Karpas-422 (cell line): ENCODE data around the gene MED13. TPM values are rescaled to one million over a fixed set of nuclear protein-coding genes. Genes with fewer than 3 reads are reported as not detected.

Source experiments
- DNase-seq: peaks from one replicate; pipeline ENCODE4 v3.0.0-alpha.2; 2015
- H2AFZ ChIP-seq: fragments of 200-600 bp; sonication (generic); 2 replicates; pipeline ENCODE4 v1.6.1; 2014; ENCODE audit warnings: antibody characterized with exemption, low read length, mixed read lengths
- H3K27ac ChIP-seq: fragments of 200-600 bp; sonication (generic); 2 replicates; pipeline ENCODE4 v1.5.1; 2014; ENCODE audit warnings: mild to moderate bottlenecking, low read length, moderate library complexity
- H3K27me3 ChIP-seq: fragments of 200-600 bp; sonication (generic); 2 replicates; pipeline ENCODE4 v1.6.1; 2014; ENCODE audit warnings: low read length, mixed read lengths
- H3K36me3 ChIP-seq: fragments of 200-600 bp; sonication (generic); 2 replicates; pipeline ENCODE4 v1.6.1; 2014; ENCODE audit warnings: low read length, mixed read lengths; ENCODE audit not compliant: insufficient read depth
- H3K4me1 ChIP-seq: fragments of 200-600 bp; sonication (generic); 2 replicates; pipeline ENCODE4 v1.6.1; 2014; ENCODE audit warnings: mild to moderate bottlenecking, low read length, mixed read lengths
- H3K4me2 ChIP-seq: fragments of 200-600 bp; sonication (generic); 2 replicates; pipeline ENCODE4 v1.6.1; 2014; ENCODE audit warnings: low read length, low read depth, mild to moderate bottlenecking; ENCODE audit not compliant: poor library complexity, severe bottlenecking
- H3K4me3 ChIP-seq: fragments of 200-600 bp; sonication (generic); 2 replicates; pipeline ENCODE4 v1.5.1; 2014; ENCODE audit warnings: mild to moderate bottlenecking, antibody characterized with exemption, low read length, mixed read lengths
- H3K79me2 ChIP-seq: fragments of 200-600 bp; sonication (generic); 2 replicates; pipeline ENCODE4 v1.6.1; 2014; ENCODE audit warnings: mild to moderate bottlenecking, low read length, mixed read lengths
- H3K9ac ChIP-seq: fragments of 200-600 bp; sonication (generic); 2 replicates; pipeline ENCODE4 v1.6.0; 2014; ENCODE audit warnings: low read length
- H3K9me2 ChIP-seq: fragments of 200-600 bp; sonication (generic), shearing (Covaris generic); replicated peaks from 2 replicates; pipeline ENCODE4 v1.6.0; 2014; ENCODE audit warnings: mild to moderate bottlenecking, low read length, moderate library complexity; ENCODE audit not compliant: insufficient read depth
- H3K9me3 ChIP-seq: fragments of 300-700, 200-600 bp; sonication (generic); 2 replicates; pipeline ENCODE4 v1.6.1; 2014; ENCODE audit warnings: low read length, mixed read lengths
- H4K20me1 ChIP-seq: fragments of 200-600 bp; sonication (generic); 2 replicates; pipeline ENCODE4 v1.6.1; 2014; ENCODE audit warnings: mild to moderate bottlenecking, antibody characterized with exemption, low read length, low read depth; ENCODE audit not compliant: insufficient read depth
- total RNA-seq: library from RNA; depleted of rRNA; stranded (reverse); fragments of >200 nt; shearing (Covaris generic); gene quantifications from 2 replicates; pipeline ENCODE4 v1.2.3, GENCODE V29; 2014; ENCODE audit warnings: low replicate concordance

The MED13 gene
- total RNA-seq, 1 experiment from 2014 or later = 90.3 TPM

GRCh38 chr17:62067165-62068145 is 2.4 kb upstream of the MED13 start:
- no peak for DNase-seq
- Histone ChIP-seq H3K79me2 (peaks cover 30% of the 10 kb centered on the region), H3K9ac (no peak overlapping the region), H3K9me2 (no peaks in the 10 kb centered on the region), H3K27ac (no peak overlapping the region), H3K4me3 (no peak overlapping the region), H3K4me2 (no peak overlapping the region), H3K9me3 (no peaks in the 10 kb centered on the region), H4K20me1 (peaks cover 24% of the 10 kb centered on the region), H3K4me1 (peaks cover 23% of the 10 kb centered on the region), H3K36me3 (peaks cover 7% of the 10 kb centered on the region), H3K27me3 (no peaks in the 10 kb centered on the region), H2AFZ (no peak overlapping the region)

- H3K79me2 ChIP-seq = peaks cover 47% of the 10 kb centered on the region
- DNase-seq = peak; percentile 99
Observed at GRCh38 chr17:62065611-62066468, 762 bp upstream of the MED13 start.

GRCh38 chr17:62064029-62064790 is 868 bp downstream of the MED13 start:
- H3K4me3 ChIP-seq = peak overlapping the region; percentile 79
- DNase-seq = peak; percentile 54
- peaks cover 33% of the 10 kb centered on the region for H4K20me1 ChIP-seq
- H3K9me3 ChIP-seq = no peaks in the 10 kb centered on the region
- H2AFZ ChIP-seq = no peak overlapping the region
- H3K9ac ChIP-seq = peak overlapping the region; percentile 68
- peak overlapping the region; percentile 54 for H3K27ac ChIP-seq
- H3K27me3 ChIP-seq = no peaks in the 10 kb centered on the region
- peak overlapping the region; percentile 89 for H3K4me2 ChIP-seq
- H3K36me3 ChIP-seq = peaks cover 22% of the 10 kb centered on the region
- H3K4me1 ChIP-seq = peaks cover 39% of the 10 kb centered on the region
- no peaks in the 10 kb centered on the region for H3K9me2 ChIP-seq
- peaks cover 63% of the 10 kb centered on the region for H3K79me2 ChIP-seq

More at GRCh38 chr17:62065611-62066468, 762 bp upstream of the MED13 start:
- H3K36me3 ChIP-seq = peaks cover 21% of the 10 kb centered on the region
- peaks cover 33% of the 10 kb centered on the region for H4K20me1 ChIP-seq
- H2AFZ ChIP-seq = peak overlapping the region; percentile 85
- H3K27me3 ChIP-seq = no peaks in the 10 kb centered on the region
- H3K4me1 ChIP-seq = peaks cover 33% of the 10 kb centered on the region
- peak overlapping the region; percentile 95 for H3K4me3 ChIP-seq
- H3K9me2 ChIP-seq = no peaks in the 10 kb centered on the region
- peak overlapping the region; percentile 83 for H3K27ac ChIP-seq
- peak overlapping the region; percentile 98 for H3K9ac ChIP-seq
- no peaks in the 10 kb centered on the region for H3K9me3 ChIP-seq
- peak overlapping the region; percentile 76 for H3K4me2 ChIP-seq

- H3K9ac ChIP-seq = peak overlapping the region; percentile 68
- peak overlapping the region; percentile 54 for H3K27ac ChIP-seq
- H2AFZ ChIP-seq = no peak overlapping the region
- peak overlapping the region; percentile 89 for H3K4me2 ChIP-seq
- H3K4me3 ChIP-seq = peak overlapping the region; percentile 79
- no peaks in the 10 kb centered on the region for H3K9me3 ChIP-seq
- H4K20me1 ChIP-seq = peaks cover 33% of the 10 kb centered on the region
- peaks cover 27% of the 10 kb centered on the region for H3K36me3 ChIP-seq
- no peaks in the 10 kb centered on the region for H3K9me2 ChIP-seq
- DNase-seq = no peak
- H3K79me2 ChIP-seq = peaks cover 75% of the 10 kb centered on the region
- H3K27me3 ChIP-seq = no peaks in the 10 kb centered on the region
- H3K4me1 ChIP-seq = peaks cover 39% of the 10 kb centered on the region
Observed at GRCh38 chr17:62062944-62063343, 2.1 kb downstream of the MED13 start.

- Histone ChIP-seq H3K79me2 (peaks cover 82% of the 10 kb centered on the region), H3K9ac (peak overlapping the region; percentile 68), H3K9me2 (no peaks in the 10 kb centered on the region), H4K20me1 (peaks cover 33% of the 10 kb centered on the region), H3K4me2 (peak overlapping the region; percentile 89), H2AFZ (no peak overlapping the region), H3K9me3 (no peaks in the 10 kb centered on the region), H3K27me3 (no peaks in the 10 kb centered on the region), H3K4me1 (peaks cover 39% of the 10 kb centered on the region), H3K27ac (peak overlapping the region; percentile 54; the same call in 1 of the 2 replicates), H3K36me3 (peaks cover 32% of the 10 kb centered on the region), H3K4me3 (peak overlapping the region; percentile 79)
- DNase-seq = no peak
Observed at GRCh38 chr17:62062302-62062701, 2.8 kb downstream of the MED13 start.

- DNase-seq = no peak
- H3K4me2 ChIP-seq = no peak overlapping the region
- no peak overlapping the region for H2AFZ ChIP-seq
- H3K36me3 ChIP-seq = peaks cover 50% of the 10 kb centered on the region
- no peaks in the 10 kb centered on the region for H3K9me2 ChIP-seq
- H3K4me3 ChIP-seq = no peak overlapping the region
- H3K4me1 ChIP-seq = peaks cover 34% of the 10 kb centered on the region
- no peak overlapping the region for H3K9ac ChIP-seq
- peaks cover 29% of the 10 kb centered on the region for H4K20me1 ChIP-seq
- H3K79me2 ChIP-seq = peaks cover 100% of the 10 kb centered on the region
- H3K9me3 ChIP-seq = no peaks in the 10 kb centered on the region
- H3K27me3 ChIP-seq = no peaks in the 10 kb centered on the region
- H3K27ac ChIP-seq = no peak overlapping the region
Observed at GRCh38 chr17:62059414-62059813, 5.7 kb downstream of the MED13 start.

- Histone ChIP-seq H3K4me3 (no peak overlapping the region), H3K27me3 (no peaks in the 10 kb centered on the region), H3K9ac (no peak overlapping the region), H3K4me2 (no peak overlapping the region), H3K9me2 (no peaks in the 10 kb centered on the region), H3K27ac (no peak overlapping the region), H3K9me3 (no peaks in the 10 kb centered on the region), H3K4me1 (peaks cover 28% of the 10 kb centered on the region), H2AFZ (no peak overlapping the region), H3K36me3 (peaks cover 50% of the 10 kb centered on the region), H4K20me1 (peaks cover 21% of the 10 kb centered on the region), H3K79me2 (peaks cover 100% of the 10 kb centered on the region)
- no peak for DNase-seq
Observed at GRCh38 chr17:62058611-62059010, 6.5 kb downstream of the MED13 start.
